ENCODE data around the gene RGS12. TPM values are rescaled to one million over a fixed set of nuclear protein-coding genes. Genes with fewer than 3 reads are reported as not detected.

The RGS12 gene
- polyA plus RNA-seq, 1 of the 3 experiments (the other 2 are of a cell fraction) = 18.4 TPM

- 90% methylated on average over 17 of the region's 25 CpGs for whole genome bisulfite sequencing (ENCODE audit: low lambda C conversion rate)
- H3K9ac ChIP-seq = no peak overlapping the region
- POLR2A ChIA-PET = interaction anchor here (0.5 to 1.2 kb wide), 3 partner anchors 11 to 457 kb away, joined by 3 to 4 read pairs (median 3); no protein-coding TSS in a partner anchor
- no peaks in the 10 kb centered on the region for H3K9me3 ChIP-seq
- H2AFZ ChIP-seq (ENCODE audit: low read depth) = no peak overlapping the region
- H3F3A ChIP-seq (replicated peaks; ENCODE audit: insufficient read depth) = peaks cover 2% of the 10 kb centered on the region
- no peaks in the 10 kb centered on the region for H3K9me2 ChIP-seq
- no peaks in the 10 kb centered on the region for H3K27me3 ChIP-seq (ENCODE audit: insufficient read depth)
- peak overlapping the region in 1 of 2 experiments; percentile 32; a peak in 2 of 4 replicates for H3K27ac ChIP-seq (ENCODE audit: low read depth in 2 of 2, low read length in 1 of 2)
- DNase-seq = peak; percentile 76
- H3K4me2 ChIP-seq = peak overlapping the region; percentile 38; the same call in 1 of the 2 replicates
- TF ChIP-seq, protein P1, sequence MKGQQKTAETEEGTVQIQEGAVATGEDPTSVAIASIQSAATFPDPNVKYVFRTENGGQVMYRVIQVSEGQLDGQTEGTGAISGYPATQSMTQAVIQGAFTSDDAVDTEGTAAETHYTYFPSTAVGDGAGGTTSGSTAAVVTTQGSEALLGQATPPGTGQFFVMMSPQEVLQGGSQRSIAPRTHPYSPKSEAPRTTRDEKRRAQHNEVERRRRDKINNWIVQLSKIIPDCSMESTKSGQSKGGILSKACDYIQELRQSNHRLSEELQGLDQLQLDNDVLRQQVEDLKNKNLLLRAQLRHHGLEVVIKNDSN (IDR thresholded peaks at IDR 0.05; ENCODE audit: borderline replicate concordance, low read depth) = peak; percentile 32; the same call in 1 of the 2 replicates
- no peak for TF ChIP-seq RCOR1 (IDR thresholded peaks at IDR 0.05; ENCODE audit: low read length)
- CTCF ChIA-PET = interaction anchor here (1.4 kb wide), 1 partner anchor 10 kb away, joined by 3 read pairs; no protein-coding TSS in a partner anchor
- H3K4me1 ChIP-seq (ENCODE audit: control insufficient read depth in 1 of 2, insufficient read depth in 2 of 2, low read depth in 1 of 2, low read length in 1 of 2) = peaks cover 16 to 34% of the 10 kb centered on the region in 2 experiments; a peak in 3 of 4 replicates
- no peak overlapping the region for H3K4me3 ChIP-seq (ENCODE audit: low read depth in 2 of 2, low read length in 1 of 2)
- H3K36me3 ChIP-seq (replicated peaks in 1 of 2; ENCODE audit: control insufficient read depth in 1 of 2, insufficient read depth in 2 of 2, low read length in 1 of 2) = no peaks in the 10 kb centered on the region
- H4K20me1 ChIP-seq (ENCODE audit: insufficient read depth) = peaks cover 82% of the 10 kb centered on the region
- H3K79me2 ChIP-seq (ENCODE audit: insufficient read depth) = peaks cover 82% of the 10 kb centered on the region
These were observed 12.2 kb downstream of the RGS12 start for GRCh38 chr4:3304831-3305609.

GRCh38 chr4:3305610-3306371 lies 13.0 kb downstream of the RGS12 start:
- 82% methylated on average over 8 of the region's 9 CpGs for WGBS (ENCODE audit: low lambda C conversion rate)
- H3K9ac ChIP-seq = no peak overlapping the region
- ChIA-PET POLR2A (interaction anchor here (1.1 to 1.2 kb wide), 2 partner anchors 12 to 14 kb away, joined by 3 to 4 read pairs; no protein-coding TSS in a partner anchor), CTCF (interaction anchor here (1.2 to 1.7 kb wide), 3 partner anchors 11 to 40 kb away, joined by 3 to 6 read pairs (median 4); no protein-coding TSS in a partner anchor)
- H3F3A ChIP-seq (replicated peaks; ENCODE audit: insufficient read depth) = peaks cover 2% of the 10 kb centered on the region
- no peaks in the 10 kb centered on the region for H3K27me3 ChIP-seq (ENCODE audit: insufficient read depth)
- DNase-seq = no peak
- TF ChIP-seq GABPA (IDR thresholded peaks at IDR 0.05; ENCODE audit: low read depth) (no peak), FOSL2 (IDR thresholded peaks at IDR 0.05; ENCODE audit: borderline replicate concordance, low read depth) (peak; percentile 28; the same call in 1 of the 2 replicates), FOXJ3 (CRISPR knock-in tag; IDR thresholded peaks at IDR 0.05) (no peak), IRF3 (IDR thresholded peaks at IDR 0.05; ENCODE audit: low read depth, low read length) (no peak), TCF12 (IDR thresholded peaks at IDR 0.05) (peak; percentile 46; the same call in 1 of the 2 replicates), RFX5 (IDR thresholded peaks at IDR 0.05; ENCODE audit: low read length) (no peak), NRF1 (IDR thresholded peaks at IDR 0.05; ENCODE audit: low read depth, low read length) (no peak), FOXM1 (IDR thresholded peaks at IDR 0.05; ENCODE audit: low read depth) (no peak), NFIC (IDR thresholded peaks at IDR 0.05; ENCODE audit: borderline replicate concordance) (no peak), JUND (IDR thresholded peaks at IDR 0.05) (no peak), RXRA (IDR thresholded peaks at IDR 0.05; ENCODE audit: borderline replicate concordance, low read depth) (no peak), MXI1 (IDR thresholded peaks at IDR 0.05; ENCODE audit: low read depth, low read length) (no peak)
- TF ChIP-seq, protein P2, sequence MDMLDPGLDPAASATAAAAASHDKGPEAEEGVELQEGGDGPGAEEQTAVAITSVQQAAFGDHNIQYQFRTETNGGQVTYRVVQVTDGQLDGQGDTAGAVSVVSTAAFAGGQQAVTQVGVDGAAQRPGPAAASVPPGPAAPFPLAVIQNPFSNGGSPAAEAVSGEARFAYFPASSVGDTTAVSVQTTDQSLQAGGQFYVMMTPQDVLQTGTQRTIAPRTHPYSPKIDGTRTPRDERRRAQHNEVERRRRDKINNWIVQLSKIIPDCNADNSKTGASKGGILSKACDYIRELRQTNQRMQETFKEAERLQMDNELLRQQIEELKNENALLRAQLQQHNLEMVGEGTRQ (IDR thresholded peaks at IDR 0.05; ENCODE audit: borderline replicate concordance, low read depth, low read length) = no peak
- TF ChIP-seq, protein P3, sequence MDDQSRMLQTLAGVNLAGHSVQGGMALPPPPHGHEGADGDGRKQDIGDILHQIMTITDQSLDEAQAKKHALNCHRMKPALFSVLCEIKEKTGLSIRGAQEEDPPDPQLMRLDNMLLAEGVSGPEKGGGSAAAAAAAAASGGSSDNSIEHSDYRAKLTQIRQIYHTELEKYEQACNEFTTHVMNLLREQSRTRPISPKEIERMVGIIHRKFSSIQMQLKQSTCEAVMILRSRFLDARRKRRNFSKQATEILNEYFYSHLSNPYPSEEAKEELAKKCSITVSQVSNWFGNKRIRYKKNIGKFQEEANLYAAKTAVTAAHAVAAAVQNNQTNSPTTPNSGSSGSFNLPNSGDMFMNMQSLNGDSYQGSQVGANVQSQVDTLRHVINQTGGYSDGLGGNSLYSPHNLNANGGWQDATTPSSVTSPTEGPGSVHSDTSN (IDR thresholded peaks at IDR 0.05) = peak; percentile 43; the same call in 1 of the 2 replicates
- H4K20me1 ChIP-seq (ENCODE audit: insufficient read depth) = peaks cover 81% of the 10 kb centered on the region
- peak overlapping the region; percentile 38 for H3K4me2 ChIP-seq
- H2AFZ ChIP-seq (ENCODE audit: low read depth) = no peak overlapping the region
- H3K36me3 ChIP-seq (replicated peaks in 1 of 2; ENCODE audit: control insufficient read depth in 1 of 2, insufficient read depth in 2 of 2, low read length in 1 of 2) = no peaks in the 10 kb centered on the region
- H3K9me3 ChIP-seq = no peaks in the 10 kb centered on the region
- peaks cover 80% of the 10 kb centered on the region for H3K79me2 ChIP-seq (ENCODE audit: insufficient read depth)
- H3K4me1 ChIP-seq (ENCODE audit: control insufficient read depth in 1 of 2, insufficient read depth in 2 of 2, low read depth in 1 of 2, low read length in 1 of 2) = peaks cover 16 to 26% of the 10 kb centered on the region in 2 experiments; a peak in 3 of 4 replicates
- no peak overlapping the region for H3K4me3 ChIP-seq (ENCODE audit: low read depth in 2 of 2, low read length in 1 of 2)
- peak overlapping the region in 1 of 2 experiments; percentile 32; a peak in 1 of 4 replicates for H3K27ac ChIP-seq (ENCODE audit: low read depth in 2 of 2, low read length in 1 of 2)
- H3K9me2 ChIP-seq = no peaks in the 10 kb centered on the region

Data from SK-N-SH (cell line).